ENCODE measurements around the gene NFATC2. TPM values are rescaled to one million over a fixed set of nuclear protein-coding genes. Genes with fewer than 3 reads are reported as not detected.

NFATC2 gene
- total and polyA plus RNA-seq, 8 donors: 1.5 to 8.3 (median 4.3) TPM

GRCh38 chr20:51528263-51529027, 14.1 kb downstream of the NFATC2 start:
- no peaks in the 10 kb centered on the region for H3K36me3 ChIP-seq
- TF ChIP-seq CTCF (IDR thresholded peaks at IDR 0.05): no peak
- no peaks in the 10 kb centered on the region for H3K9me3 ChIP-seq
- FAIRE-seq (no peak), DNase-seq (no peak), ATAC-seq (no peak)
- H3K4me1 ChIP-seq: no peaks in the 10 kb centered on the region
- H3K27me3 ChIP-seq: no peaks in the 10 kb centered on the region
- 66 to 87% methylated on average over 7 of the region's 7 CpGs for WGBS, 2 donors
- H3K27ac ChIP-seq: no peak overlapping the region
- intact Hi-C loops (cut with DNase I): no loop called here
- H3K4me3 ChIP-seq: no peak overlapping the region

GRCh38 chr20:51526754-51527153, 15.8 kb downstream of the NFATC2 start:
- Histone ChIP-seq H3K9me3 (no peaks in the 10 kb centered on the region), H3K36me3 (peaks cover 0 to 11% (median 0%) of the 10 kb centered on the region in 3 donors), H3K4me3 (no peak overlapping the region), H3K27ac (no peak overlapping the region), H3K4me1 (no peaks in the 10 kb centered on the region), H3K27me3 (no peaks in the 10 kb centered on the region)
- ATAC-seq (no peak), FAIRE-seq (no peak), DNase-seq (no peak)
- TF ChIP-seq CTCF (IDR thresholded peaks at IDR 0.05): no peak
- intact Hi-C loops (cut with DNase I): no loop called here
- 94 to 97% methylated on average over 4 of the region's 4 CpGs for WGBS, 2 donors

GRCh38 chr20:51526106-51526470, 16.4 kb downstream of the NFATC2 start:
- no peak for TF ChIP-seq CTCF (IDR thresholded peaks at IDR 0.05)
- Histone ChIP-seq H3K27ac (no peak overlapping the region), H3K36me3 (peaks cover 0 to 11% (median 0%) of the 10 kb centered on the region in 3 donors), H3K4me3 (no peak overlapping the region), H3K27me3 (no peaks in the 10 kb centered on the region), H3K9me3 (no peaks in the 10 kb centered on the region), H3K4me1 (no peaks in the 10 kb centered on the region)
- DNase-seq (no peak), ATAC-seq (no peak), FAIRE-seq (no peak)
- intact Hi-C loops (cut with DNase I): no loop called here
- 76 to 80% methylated on average over 8 of the region's 8 CpGs for WGBS, 2 donors

- peak in 2 of 4 donors; percentile 59 to 60 for ATAC-seq
Measured at GRCh38 chr20:51525241-51526105, 17.0 kb downstream of the NFATC2 start.

More at GRCh38 chr20:51525241-51526105, 17.0 kb downstream of the NFATC2 start:
- 82 to 89% methylated on average over 20 of the region's 20 CpGs for WGBS, 2 donors
- Histone ChIP-seq H3K4me3 (no peak overlapping the region), H3K27me3 (no peaks in the 10 kb centered on the region), H3K9me3 (no peaks in the 10 kb centered on the region), H3K36me3 (peaks cover 0 to 11% (median 0%) of the 10 kb centered on the region in 3 donors), H3K4me1 (no peaks in the 10 kb centered on the region), H3K27ac (no peak overlapping the region)
- no peak for DNase-seq
- intact Hi-C loops (cut with DNase I): no loop called here
- FAIRE-seq: no peak
- TF ChIP-seq CTCF (IDR thresholded peaks at IDR 0.05): no peak

Measured in pancreas (tissue), 10 donors.